AG04450 (cell line): ENCODE results near the gene TSNAXIP1. TPM values are rescaled to one million over a fixed set of nuclear protein-coding genes. Genes with fewer than 3 reads are reported as not detected.

ENCODE experiments used
- CTCF ChIA-PET: fragments of 300-600, 350-600 bp; formaldehyde crosslinking; extraction: SDS; loops from one replicate; lab custom pipeline; 2022; ENCODE audit warnings: antibody characterized with exemption, inconsistent platforms; lab: Charles Lee
- POLR2A ChIA-PET: fragments of 350-600 bp; formaldehyde crosslinking; extraction: SDS; loops from one replicate; lab custom pipeline; 2021; ENCODE audit warnings: antibody characterized with exemption, inconsistent platforms; lab: Yijun Ruan, JAX
- DNase-seq: peaks from one replicate; pipeline ENCODE4 v3.0.0-alpha.2; 2011; ENCODE audit warnings: low read depth, low spot score
- H3K27ac ChIP-seq: one replicate; pipeline ENCODE4 v1.5.1; 2012; ENCODE audit warnings: low read depth, low read length, control low read depth
- H3K27me3 ChIP-seq: one replicate; pipeline ENCODE4 v1.6.0; 2012; ENCODE audit warnings: low read length; ENCODE audit not compliant: control insufficient read depth, insufficient read depth
- H3K4me3 ChIP-seq: 2 replicates; pipeline ENCODE4 v1.5.1; 2011; ENCODE audit warnings: mild to moderate bottlenecking, low read depth, low read length, control low read depth
- H3K9me3 ChIP-seq: 2 replicates; pipeline ENCODE4 v1.5.1; 2012; ENCODE audit warnings: low read length; ENCODE audit not compliant: control insufficient read depth, insufficient read depth
- polyA plus RNA-seq: library from polyadenylated mRNA; depleted of rRNA; stranded (reverse); fragments of >200 nt; gene quantifications from 2 replicates; pipeline ENCODE4 v1.2.3, GENCODE V29; 2011
- TF ChIP-seq, protein P1 (sequence below): IDR thresholded peaks from 2 replicates; pipeline ENCODE4 v1.5.1; 2011; ENCODE audit warnings: low read depth, low read length, control low read depth, inconsistent platforms

The TSNAXIP1 gene
- polyA plus RNA-seq, 1 experiment, result 0.92 TPM

DNA sequence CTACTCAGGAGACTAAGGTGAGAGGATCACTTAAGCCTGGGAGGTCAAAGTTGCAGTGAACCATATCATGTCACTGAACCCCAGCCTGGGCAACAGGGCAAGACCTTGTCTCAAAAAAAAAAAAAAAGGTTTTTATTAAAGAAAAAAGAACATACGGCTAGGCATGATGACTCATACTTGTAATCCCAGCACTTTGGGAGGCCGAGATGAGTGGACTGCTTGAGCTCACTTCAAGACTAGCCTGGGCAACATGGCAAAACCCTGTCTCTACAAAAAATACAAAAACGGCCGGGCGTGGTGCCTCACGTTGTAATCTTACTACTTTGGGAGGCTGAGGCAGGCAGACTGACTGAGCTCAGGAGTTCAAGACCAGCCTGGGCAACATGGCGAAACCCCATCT lies 38.7 kb upstream of the TSNAXIP1 start:
- H3K4me3 ChIP-seq, result no peak overlapping the region
- ChIA-PET POLR2A (interaction anchor here (0.6 to 0.7 kb wide), 3 partner anchors 38 to 168 kb away, joined by 3 to 7 read pairs (median 4); partner anchors contain the start of gene RANBP10), CTCF (interaction anchor here (0.6 to 2.8 kb wide), 3 partner anchors 49 to 247 kb away, joined by 3 to 9 read pairs (median 3); partner anchors contain the start of gene CTCF)
- TF ChIP-seq, protein P1, sequence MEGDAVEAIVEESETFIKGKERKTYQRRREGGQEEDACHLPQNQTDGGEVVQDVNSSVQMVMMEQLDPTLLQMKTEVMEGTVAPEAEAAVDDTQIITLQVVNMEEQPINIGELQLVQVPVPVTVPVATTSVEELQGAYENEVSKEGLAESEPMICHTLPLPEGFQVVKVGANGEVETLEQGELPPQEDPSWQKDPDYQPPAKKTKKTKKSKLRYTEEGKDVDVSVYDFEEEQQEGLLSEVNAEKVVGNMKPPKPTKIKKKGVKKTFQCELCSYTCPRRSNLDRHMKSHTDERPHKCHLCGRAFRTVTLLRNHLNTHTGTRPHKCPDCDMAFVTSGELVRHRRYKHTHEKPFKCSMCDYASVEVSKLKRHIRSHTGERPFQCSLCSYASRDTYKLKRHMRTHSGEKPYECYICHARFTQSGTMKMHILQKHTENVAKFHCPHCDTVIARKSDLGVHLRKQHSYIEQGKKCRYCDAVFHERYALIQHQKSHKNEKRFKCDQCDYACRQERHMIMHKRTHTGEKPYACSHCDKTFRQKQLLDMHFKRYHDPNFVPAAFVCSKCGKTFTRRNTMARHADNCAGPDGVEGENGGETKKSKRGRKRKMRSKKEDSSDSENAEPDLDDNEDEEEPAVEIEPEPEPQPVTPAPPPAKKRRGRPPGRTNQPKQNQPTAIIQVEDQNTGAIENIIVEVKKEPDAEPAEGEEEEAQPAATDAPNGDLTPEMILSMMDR, result no peak
- DNase-seq, result peak; percentile 39
- H3K9me3 ChIP-seq, result no peaks in the 10 kb centered on the region
- peak overlapping the region; percentile 47 for H3K27ac ChIP-seq
- no peaks in the 10 kb centered on the region for H3K27me3 ChIP-seq

DNA sequence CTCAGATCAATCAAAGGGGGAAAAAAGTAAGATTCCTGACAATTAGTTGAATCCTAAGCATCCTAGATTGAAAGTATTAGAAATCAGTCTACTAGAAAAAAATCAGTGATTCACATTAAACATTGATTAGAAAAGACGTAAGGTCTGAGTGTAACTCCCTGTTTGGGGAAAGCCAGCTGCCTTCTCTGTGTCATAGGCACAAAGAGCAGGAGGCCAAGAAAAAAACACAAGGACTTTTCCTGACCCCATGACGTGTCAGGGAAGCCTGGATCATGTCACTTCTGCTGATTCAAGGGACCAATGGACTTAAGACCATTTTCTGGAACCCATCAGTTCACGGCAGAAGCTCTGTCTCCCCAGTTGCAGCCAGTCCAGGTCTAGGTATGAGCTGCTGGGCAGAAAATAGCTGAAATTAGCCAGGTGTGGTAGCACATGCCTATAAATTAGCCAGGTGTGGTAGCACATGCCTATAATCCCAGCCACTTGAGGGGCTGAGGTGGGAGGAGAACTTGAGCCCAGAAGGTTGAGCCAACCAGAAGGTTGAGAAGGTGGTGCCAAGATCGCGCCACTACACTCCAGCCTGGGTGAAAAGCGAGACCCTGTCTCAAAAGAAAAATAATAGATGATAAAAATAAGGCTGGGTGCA lies 36.2 kb upstream of the TSNAXIP1 start:
- H3K27me3 ChIP-seq, result no peaks in the 10 kb centered on the region
- H3K27ac ChIP-seq, result no peak overlapping the region
- POLR2A ChIA-PET, result no interaction called here
- CTCF ChIA-PET, result interaction anchor here (1.4 to 1.8 kb wide), 2 partner anchors 46 to 250 kb away, joined by 5 to 8 read pairs; no protein-coding TSS in a partner anchor
- TF ChIP-seq, protein P1, result no peak
- no peak for DNase-seq
- no peak overlapping the region for H3K4me3 ChIP-seq
- H3K9me3 ChIP-seq, result no peaks in the 10 kb centered on the region

DNA sequence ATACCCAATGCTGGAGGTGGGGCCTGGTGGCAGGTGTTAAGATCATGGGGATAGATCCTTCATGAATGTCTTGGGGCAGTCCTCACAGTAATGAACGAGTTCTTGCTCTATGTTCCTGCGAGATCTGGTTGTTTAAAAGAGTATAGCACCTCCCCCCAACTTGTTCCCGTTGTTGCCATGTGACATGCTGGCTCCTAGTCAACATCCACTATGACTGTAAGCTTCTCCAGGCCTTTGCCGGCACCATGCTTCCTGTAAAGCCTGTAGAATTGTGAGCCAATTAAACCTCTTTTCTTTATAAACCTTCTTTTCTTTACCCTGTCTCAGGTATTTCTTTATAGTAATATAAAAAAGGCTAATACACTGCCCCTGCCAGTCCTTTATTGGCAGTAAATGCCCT lies 33.6 kb upstream of the TSNAXIP1 start:
- Histone ChIP-seq H3K9me3 (no peaks in the 10 kb centered on the region; the same call in 1 of the 2 replicates), H3K4me3 (no peak overlapping the region), H3K27me3 (no peaks in the 10 kb centered on the region), H3K27ac (no peak overlapping the region)
- TF ChIP-seq, protein P1, result no peak
- DNase-seq, result no peak
- CTCF ChIA-PET, result no interaction called here
- POLR2A ChIA-PET, result interaction anchor here (0.9 kb wide), 1 partner anchor 61 kb away, joined by 3 read pairs; no protein-coding TSS in a partner anchor

DNA sequence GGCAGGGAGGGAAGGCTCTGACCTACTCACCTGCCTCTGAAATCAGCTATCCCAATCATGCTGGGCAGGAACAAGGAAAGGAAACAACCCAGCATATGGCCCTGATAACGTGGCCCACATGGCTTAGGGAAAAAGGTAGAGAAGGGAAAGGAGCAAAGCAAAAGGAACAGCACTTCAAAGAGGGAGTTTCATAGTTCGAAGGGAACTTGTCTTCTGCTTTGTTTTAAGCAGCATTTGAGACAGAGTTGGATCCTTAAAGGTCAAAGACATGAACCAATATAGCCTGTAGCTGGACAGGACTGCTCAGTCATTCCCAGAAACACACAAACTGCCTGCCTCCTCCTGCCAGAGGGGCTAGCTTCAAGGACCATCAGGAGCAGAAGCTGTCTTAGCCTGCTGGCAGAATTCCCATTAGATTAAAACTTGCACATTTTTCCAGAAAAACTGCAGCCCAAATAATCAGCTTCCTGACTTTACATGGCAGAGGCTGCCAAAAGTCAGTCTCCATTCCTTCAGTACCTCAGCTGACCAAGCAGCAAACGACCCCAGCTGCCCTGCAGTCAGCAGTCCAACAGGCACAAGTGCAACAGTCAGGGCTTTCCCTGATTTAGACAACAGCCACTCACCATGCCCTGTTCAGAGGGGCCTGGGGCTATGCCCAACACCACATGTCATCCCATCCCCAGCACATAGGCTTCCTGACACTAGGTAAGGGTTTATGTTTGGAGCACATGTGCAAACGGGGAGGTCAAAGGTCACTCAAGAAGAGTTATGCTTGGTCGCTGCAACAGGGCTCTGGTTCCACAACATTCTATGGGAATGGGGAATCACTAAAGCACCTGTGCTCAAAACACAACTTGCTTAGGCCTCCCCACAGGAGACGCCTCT lies 32.9 kb upstream of the TSNAXIP1 start:
- H3K27ac ChIP-seq, result peak overlapping the region; percentile 2
- no peaks in the 10 kb centered on the region; the same call in 1 of the 2 replicates for H3K9me3 ChIP-seq
- POLR2A ChIA-PET, result no interaction called here
- CTCF ChIA-PET, result no interaction called here
- TF ChIP-seq, protein P1, result no peak
- H3K4me3 ChIP-seq, result no peak overlapping the region
- H3K27me3 ChIP-seq, result no peaks in the 10 kb centered on the region
- DNase-seq, result no peak
